Endothelial cell of umbilical vein (primary cell): ENCODE results near the gene CD300C. TPM values are rescaled to one million over a fixed set of nuclear protein-coding genes. Genes with fewer than 3 reads are reported as not detected.

Source experiments
- BruUV-seq: library from RNA; stranded (reverse); fragments of 400-500 nt; replicated peaks from 2 replicates; lab custom pipeline; 2021; lab: Mats Ljungman, UMichigan
- CTCF ChIA-PET: fragments of 300-600, 350-600 bp; sonication (Branson Sonifier 250); formaldehyde crosslinking; loops from one replicate; lab custom pipeline; 2021; ENCODE audit warnings: antibody characterized with exemption, inconsistent platforms; lab: Charles Lee
- POLR2A ChIA-PET: fragments of 300-600, 350-600 bp; sonication (Branson Sonifier 250); formaldehyde crosslinking; loops from one replicate; lab custom pipeline; 2021; ENCODE audit warnings: antibody characterized with exemption, inconsistent platforms; lab: Charles Lee
- DNase-seq: peaks from one replicate; pipeline ENCODE4 v3.0.0-alpha.2; 2011; ENCODE audit warnings: low read depth, low spot score
- FAIRE-seq: peaks from 2 replicates; lab custom pipeline; 2011; peaks lifted over from hg19 to GRCh38; lab: Jason Lieb, UNC
- H2AFZ ChIP-seq: 2 replicates; pipeline ENCODE4 v1.6.0; 2012; ENCODE audit warnings: low read depth, low read length, control low read depth, inconsistent platforms
- H3K27ac ChIP-seq: 2 replicates; pipeline ENCODE4 v1.5.1; 2011; ENCODE audit warnings: low read depth, mild to moderate bottlenecking, control low read depth, low read length, moderate library complexity; ENCODE audit not compliant: insufficient read depth
- H3K27me3 ChIP-seq, 2 experiments: 2 replicates each; pipeline versions ENCODE4 v1.6.0 to v1.6.1; 2011; ENCODE audit warnings: low read length in 2 of 2, mixed read lengths in 1 of 2; ENCODE audit not compliant: control insufficient read depth in 2 of 2, insufficient read depth in 2 of 2
- H3K36me3 ChIP-seq, 2 experiments: 2 replicates in 1 of 2; 3 replicates in 1 of 2; pipeline ENCODE4 v1.5.1; 2011; ENCODE audit warnings: low read length in 2 of 2, mild to moderate bottlenecking in 1 of 2, moderate library complexity in 1 of 2; ENCODE audit not compliant: control insufficient read depth in 2 of 2, insufficient read depth in 2 of 2; ENCODE audit errors: extremely low read depth in 1 of 2
- H3K4me1 ChIP-seq: 3 replicates; pipeline ENCODE4 v1.5.1; 2011; ENCODE audit warnings: mild to moderate bottlenecking, low read length; ENCODE audit not compliant: control insufficient read depth, insufficient read depth; ENCODE audit errors: extremely low read depth
- H3K4me2 ChIP-seq: 2 replicates; pipeline ENCODE4 v1.6.1; 2011; ENCODE audit warnings: low read length, control low read depth, mixed read lengths; ENCODE audit not compliant: insufficient read depth
- H3K4me3 ChIP-seq, 3 experiments: fragments of 200-600 bp in 1 of 3; sonication (generic), shearing (Covaris generic) in 1 of 3; replicated peaks in 1 of 3; 2 replicates each; pipeline ENCODE4 v1.5.1; 2011 to 2016; ENCODE audit warnings: control low read depth in 3 of 3, low read length in 3 of 3, mild to moderate bottlenecking in 2 of 3, inconsistent platforms in 1 of 3, low read depth in 1 of 3, moderate library complexity in 1 of 3; ENCODE audit not compliant: insufficient read depth in 1 of 3
- H3K79me2 ChIP-seq: 2 replicates; pipeline ENCODE4 v1.6.0; 2012; ENCODE audit warnings: low read length, inconsistent platforms; ENCODE audit not compliant: control insufficient read depth, insufficient read depth
- H3K9ac ChIP-seq: replicated peaks from 2 replicates; pipeline ENCODE3; 2011; ENCODE audit warnings: low read length, control low read depth; ENCODE audit not compliant: insufficient read depth; ENCODE audit errors: extremely low read depth
- H3K9me1 ChIP-seq: replicated peaks from 3 replicates; pipeline ENCODE4 v1.6.0; 2011; ENCODE audit warnings: mild to moderate bottlenecking, low read length; ENCODE audit not compliant: control insufficient read depth, insufficient read depth; ENCODE audit errors: extremely low read depth
- H3K9me3 ChIP-seq: replicated peaks from 2 replicates; pipeline ENCODE4 v1.5.1; 2012; ENCODE audit warnings: low read length, inconsistent platforms; ENCODE audit not compliant: control insufficient read depth, insufficient read depth
- H4K20me1 ChIP-seq: replicated peaks from 2 replicates; pipeline ENCODE3; 2011; ENCODE audit warnings: mild to moderate bottlenecking, low read length; ENCODE audit not compliant: control insufficient read depth, insufficient read depth; ENCODE audit errors: extremely low read depth
- CTCF ChIP-seq, 2 donors: IDR thresholded peaks; 1 replicate in 1 of 2; 2 replicates in 1 of 2; pipeline ENCODE4 v1.5.1; 2011; ENCODE audit warnings: low read length in 2 of 2, mild to moderate bottlenecking in 2 of 2, moderate library complexity in 2 of 2, control low read depth in 1 of 2, inconsistent platforms in 1 of 2, low read depth in 1 of 2; ENCODE audit not compliant: insufficient read depth in 1 of 2; ENCODE audit errors: extremely low read depth in 1 of 2
- FOS ChIP-seq: IDR thresholded peaks from 2 replicates; pipeline ENCODE4 v1.6.1; 2011; ENCODE audit warnings: mild to moderate bottlenecking, low read length, moderate library complexity, borderline replicate concordance; ENCODE audit not compliant: insufficient read depth
- dilution Hi-C: fragments of 300-500 bp; cut with MboI; formaldehyde crosslinking; loops from one replicate; pipeline ENCODE4 v1.15.0; 2019; ENCODE audit warnings: low sequenced_read_pairs; ENCODE audit not compliant: extremely low pct_ligation_motif_present
- intact Hi-C: fragments of 100-400 bp; cut with micrococcal nuclease; formaldehyde crosslinking; loops from one replicate; pipeline ENCODE4 v1.10.0; 2022
- polyA plus RNA-seq, 4 experiments: library from polyadenylated mRNA; depleted of rRNA in 3 of 4; stranded (reverse) in 3 of 4; unstranded in 1 of 4; fragments of >200 nt; gene quantifications; 2 replicates each; pipeline versions ENCODE4 v1.2.1 to v1.2.3, GENCODE V29; 2011 to 2012; ENCODE audit warnings: missing spikeins in 1 of 4
- total RNA-seq: library from RNA; stranded (reverse); gene quantifications from 2 replicates; pipeline ENCODE4 v1.2.3, GENCODE V29; 2021
- TF ChIP-seq, protein P1 (sequence below): IDR thresholded peaks from 2 replicates; pipeline ENCODE4 v1.6.1; 2011; ENCODE audit not compliant: insufficient read depth, insufficient read length

Gene CD300C
- total and polyA plus RNA-seq, 2 donors (not counting 3 experiments of a cell fraction or from before 2014, with no cell fraction given), result not detected

GRCh38 chr17:74493331-74493833 is 52.5 kb downstream of the CD300C start:
- ChIA-PET POLR2A (no interaction called here), CTCF (interaction anchor here (1.2 to 1.3 kb wide), 2 partner anchors 114 to 126 kb away, joined by 4 to 5 read pairs; partner anchors contain the start of gene GPR142)
- no peak overlapping the region for H3K4me2 ChIP-seq
- BruUV-seq, result no TSS peak
- no peak overlapping the region for H3K4me3 ChIP-seq
- FAIRE-seq (peak; percentile 88), DNase-seq (peak; percentile 38)
- H3K9ac ChIP-seq, result no peak overlapping the region
- H3K9me3 ChIP-seq, result no peaks in the 10 kb centered on the region
- H3K27me3 ChIP-seq, result no peaks in the 10 kb centered on the region
- H3K36me3 ChIP-seq, result no peaks in the 10 kb centered on the region
- intact Hi-C loops (loop anchor here (1.0 kb wide), 3 partner anchors 35 to 125 kb away; no protein-coding TSS in a partner anchor), dilution Hi-C loops (no loop called here)
- H4K20me1 ChIP-seq, result no peaks in the 10 kb centered on the region
- no peaks in the 10 kb centered on the region for H3K4me1 ChIP-seq
- no peak overlapping the region for H2AFZ ChIP-seq
- TF ChIP-seq CTCF (IDR thresholded peaks at IDR 0.05; ENCODE audit: extremely low read depth in 1 of 2, insufficient read depth in 1 of 2, low read depth in 1 of 2, low read length in 2 of 2), result peak; percentile 72 to 73
- TF ChIP-seq, protein P1, sequence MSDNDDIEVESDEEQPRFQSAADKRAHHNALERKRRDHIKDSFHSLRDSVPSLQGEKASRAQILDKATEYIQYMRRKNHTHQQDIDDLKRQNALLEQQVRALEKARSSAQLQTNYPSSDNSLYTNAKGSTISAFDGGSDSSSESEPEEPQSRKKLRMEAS, result no peak
- H3K79me2 ChIP-seq, result no peaks in the 10 kb centered on the region
- no peak overlapping the region for H3K27ac ChIP-seq
- H3K9me1 ChIP-seq, result no peaks in the 10 kb centered on the region

- ChIA-PET CTCF (interaction anchor here (0.8 to 2.5 kb wide), 2 partner anchors 112 to 123 kb away, joined by 3 to 16 read pairs; partner anchors contain the start of gene GPR142), POLR2A (no interaction called here)
- intact Hi-C loops, result no loop called here
- no peaks in the 10 kb centered on the region for H3K9me3 ChIP-seq
- DNase-seq (no peak), FAIRE-seq (no peak)
- no peak overlapping the region for H3K27ac ChIP-seq
- H3K4me1 ChIP-seq, result no peaks in the 10 kb centered on the region
- no peaks in the 10 kb centered on the region for H4K20me1 ChIP-seq
- H3K4me2 ChIP-seq, result no peak overlapping the region
- H3K9ac ChIP-seq, result no peak overlapping the region
- dilution Hi-C loops, result no loop called here
- H3K36me3 ChIP-seq, result no peaks in the 10 kb centered on the region
- H2AFZ ChIP-seq, result no peak overlapping the region
- TF ChIP-seq CTCF (IDR thresholded peaks at IDR 0.05; ENCODE audit: extremely low read depth in 1 of 2, insufficient read depth in 1 of 2, low read depth in 1 of 2, low read length in 2 of 2) (no peak), FOS (no peak)
- no peak overlapping the region for H3K4me3 ChIP-seq
- H3K27me3 ChIP-seq, result no peaks in the 10 kb centered on the region
- no TSS peak for BruUV-seq
- no peaks in the 10 kb centered on the region for H3K9me1 ChIP-seq
- no peaks in the 10 kb centered on the region for H3K79me2 ChIP-seq
These were observed 54.3 kb downstream of the CD300C start for GRCh38 chr17:74491626-74492025.
